Raji (cell line): Measurements from ENCODE around the gene ADAMTS17.

ENCODE experiments used
- POLR2A ChIP-seq: IDR thresholded peaks from 2 replicates; pipeline ENCODE4 v1.6.1; 2011; ENCODE audit warnings: low read depth, low read length, control low read depth; ENCODE audit not compliant: insufficient read depth

The ADAMTS17 gene

DNA sequence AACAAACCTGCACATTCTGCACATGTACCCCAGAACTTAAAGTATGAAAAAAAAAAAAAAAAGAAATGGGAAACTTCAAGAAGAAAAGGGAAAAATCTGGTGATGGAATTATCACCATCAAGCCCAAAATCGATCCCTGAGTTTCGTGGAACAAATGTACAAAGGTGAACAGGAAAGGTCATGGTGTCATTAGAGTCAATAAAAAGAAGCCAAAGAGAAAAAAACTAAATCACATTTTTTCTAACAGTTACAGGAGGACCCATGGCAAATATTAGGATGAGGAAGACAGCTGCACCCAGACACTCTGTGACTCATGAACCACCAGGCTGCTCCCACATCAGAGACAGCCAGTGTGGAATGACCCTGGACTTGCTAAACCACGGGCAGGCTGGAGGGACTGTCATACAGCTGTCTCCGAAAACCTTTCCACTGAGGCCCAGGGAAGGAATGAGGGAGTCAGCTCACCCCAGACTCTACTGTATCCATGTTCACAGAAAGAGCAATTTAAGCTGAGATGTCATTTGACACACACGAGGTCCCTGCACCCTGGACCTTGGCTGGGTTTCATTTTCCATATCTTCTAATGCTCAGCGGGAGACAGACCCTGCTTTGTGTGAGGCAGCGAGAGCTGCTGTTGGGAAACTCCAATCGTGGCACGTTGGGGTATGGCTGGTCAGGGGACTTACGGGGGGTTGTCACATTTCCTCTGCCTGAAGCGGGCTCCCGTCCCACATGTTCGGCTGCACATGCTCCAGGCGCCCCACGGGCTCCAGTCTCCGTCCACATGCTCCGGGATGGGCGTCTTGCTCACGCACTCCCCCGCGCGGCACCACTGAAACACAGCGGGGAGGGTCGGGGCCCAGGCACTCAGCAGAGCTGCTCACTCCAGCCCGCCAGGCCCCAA, 210.2 kb downstream of the ADAMTS17 start:
- no peak for TF ChIP-seq POLR2A

GRCh38 chr15:100129677-100130076, 212.1 kb downstream of the ADAMTS17 start:
- TF ChIP-seq POLR2A, result no peak

GRCh38 chr15:100125401-100126191, 216.2 kb downstream of the ADAMTS17 start:
- no peak for TF ChIP-seq POLR2A

- TF ChIP-seq POLR2A, result no peak
These were observed 216.8 kb downstream of the ADAMTS17 start for GRCh38 chr15:100124936-100125335.

DNA sequence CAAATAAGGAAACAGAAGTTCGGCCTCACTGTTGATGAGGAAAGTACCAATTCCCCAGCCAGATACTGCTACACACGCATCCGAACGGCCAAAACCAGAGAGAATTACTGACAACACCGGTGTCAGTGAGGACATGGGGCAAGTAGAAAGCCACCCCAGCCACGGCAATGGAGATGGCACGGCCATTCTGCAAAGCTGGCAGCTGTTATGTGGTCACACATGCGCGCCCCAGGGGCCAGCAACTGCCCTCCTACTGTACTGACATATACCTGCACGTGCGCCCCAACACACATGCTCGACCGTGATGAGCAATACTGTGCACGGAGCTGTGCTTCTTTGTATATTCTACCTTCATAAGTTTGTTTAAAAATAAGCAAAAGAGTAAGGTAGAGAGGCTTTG, 217.4 kb downstream of the ADAMTS17 start:
- no peak for TF ChIP-seq POLR2A

GRCh38 chr15:100123611-100124010, 218.2 kb downstream of the ADAMTS17 start:
- no peak for TF ChIP-seq POLR2A

DNA sequence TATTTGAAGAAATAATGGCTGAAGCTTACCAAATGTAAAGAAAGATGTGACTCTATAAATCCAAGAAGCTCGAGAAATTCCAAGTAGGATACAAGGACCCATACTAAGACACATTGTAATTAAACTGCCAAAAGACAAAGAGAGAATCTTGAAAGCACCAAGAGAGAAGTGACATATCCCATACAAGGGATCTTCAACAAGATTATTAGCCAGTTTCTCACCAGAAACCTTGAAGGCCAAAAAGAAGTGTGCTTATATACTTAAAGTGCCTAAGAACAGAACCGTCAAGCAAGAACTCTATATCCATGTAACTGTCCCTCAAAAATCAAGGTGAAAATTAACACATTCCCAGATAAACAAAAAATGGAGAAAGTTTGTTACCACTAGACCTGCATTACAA, 220.5 kb downstream of the ADAMTS17 start:
- no peak for TF ChIP-seq POLR2A

- no peak for TF ChIP-seq POLR2A
These were observed 221.7 kb downstream of the ADAMTS17 start for GRCh38 chr15:100120111-100120510.

DNA sequence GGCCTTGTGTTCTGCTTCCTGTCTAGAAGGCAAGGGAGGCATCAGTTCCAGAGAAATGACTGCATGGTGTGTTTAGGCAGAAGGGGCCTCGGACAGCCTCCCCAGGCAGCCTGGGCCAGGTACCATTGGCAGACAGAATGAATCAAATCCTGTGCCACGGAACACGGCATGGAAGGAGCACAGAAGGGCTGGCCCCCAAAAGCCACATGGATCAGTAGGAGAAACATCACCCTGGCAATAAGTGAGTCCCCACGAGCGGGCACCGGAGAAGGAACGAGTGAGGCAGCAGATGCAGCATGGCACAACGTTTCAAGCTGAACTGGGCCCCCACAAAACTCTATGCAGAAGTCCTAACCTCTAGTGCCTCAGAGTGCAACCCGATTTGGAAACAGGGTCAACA, 223.2 kb downstream of the ADAMTS17 start:
- no peak for TF ChIP-seq POLR2A

- no peak for TF ChIP-seq POLR2A
These were observed 225.2 kb downstream of the ADAMTS17 start for GRCh38 chr15:100116416-100117190.

GRCh38 chr15:100115711-100116090, 226.1 kb downstream of the ADAMTS17 start:
- no peak for TF ChIP-seq POLR2A

- TF ChIP-seq POLR2A, result no peak
These were observed 226.6 kb downstream of the ADAMTS17 start for GRCh38 chr15:100115066-100115710.

- no peak for TF ChIP-seq POLR2A
These were observed 227.2 kb downstream of the ADAMTS17 start for GRCh38 chr15:100114571-100114970.

DNA sequence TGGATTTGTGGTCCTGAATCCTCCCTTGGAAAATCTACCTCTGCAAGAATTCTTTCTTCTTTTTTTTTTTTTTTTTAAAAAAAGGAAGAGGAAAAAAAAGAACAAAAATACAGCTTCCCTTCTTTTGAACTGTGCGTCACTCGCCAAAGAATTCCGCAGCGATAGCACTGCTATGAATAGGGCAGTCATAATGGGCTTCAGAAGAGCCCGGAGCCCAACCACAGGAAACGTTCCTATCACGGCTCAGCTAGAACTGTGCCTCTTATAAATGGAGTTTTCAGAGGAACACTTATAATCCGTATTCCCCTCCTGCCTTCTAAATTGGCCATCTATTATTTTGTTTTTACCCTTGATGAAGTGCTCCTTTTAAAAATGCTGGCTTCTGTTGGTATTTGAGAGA, 227.7 kb downstream of the ADAMTS17 start:
- no peak for TF ChIP-seq POLR2A
